Caco-2 (cell line): ENCODE measurements around the gene PIP4P1. TPM values are rescaled to one million over a fixed set of nuclear protein-coding genes. Genes with fewer than 3 reads are reported as not detected.

Experiments used
- BruUV-seq: library from RNA; stranded (reverse); fragments of 400-500 nt; replicated peaks from 2 replicates; lab custom pipeline; 2021; lab: Mats Ljungman, UMichigan
- CTCF ChIA-PET: fragments of 300-600 bp; sonication (Branson Sonifier 250); formaldehyde crosslinking; loops from one replicate; lab custom pipeline; 2022; ENCODE audit warnings: antibody characterized with exemption; lab: Charles Lee
- POLR2A ChIA-PET: fragments of 300-600 bp; sonication (Branson Sonifier 250); formaldehyde crosslinking; loops from one replicate; lab custom pipeline; 2022; ENCODE audit warnings: antibody characterized with exemption; lab: Charles Lee
- DNase-seq, 2 experiments: peaks; one replicate each; pipeline versions ENCODE4 v3.0.0 to v3.0.0-alpha.2; 2020 to 2022
- H3K27me3 ChIP-seq: replicated peaks from 2 replicates; pipeline ENCODE4 v1.6.0; 2011; ENCODE audit warnings: low read length; ENCODE audit not compliant: control insufficient read depth, insufficient read depth
- H3K36me3 ChIP-seq: 2 replicates; pipeline ENCODE4 v1.5.1; 2011; ENCODE audit warnings: low read length; ENCODE audit not compliant: control insufficient read depth, insufficient read depth
- H3K4me1 ChIP-seq: fragments of 250-450 bp; sonication (Bioruptor Pico); 2 replicates; pipeline ENCODE4 v1.5.1; 2020; ENCODE audit warnings: mild to moderate bottlenecking
- H3K4me3 ChIP-seq: 2 replicates; pipeline ENCODE4 v1.5.1; 2011; ENCODE audit warnings: low read depth, mild to moderate bottlenecking, control low read depth, low read length
- H3K9me3 ChIP-seq: fragments of 250-450 bp; sonication (Bioruptor Pico); 2 replicates; pipeline ENCODE4 v1.5.1; 2020; ENCODE audit warnings: mild to moderate bottlenecking, moderate library complexity
- H3K27ac Mint-ChIP-seq: one replicate; pipeline ENCODE4 v1.8.0; 2022; ENCODE audit warnings: mixed read lengths; ENCODE audit not compliant: unreplicated experiment
- H3K27me3 Mint-ChIP-seq: one replicate; pipeline ENCODE4 v1.8.0; 2022; ENCODE audit warnings: mixed read lengths; ENCODE audit not compliant: insufficient read depth, unreplicated experiment
- H3K36me3 Mint-ChIP-seq: one replicate; pipeline ENCODE4 v1.8.0; 2022; ENCODE audit warnings: mild to moderate bottlenecking, mixed read lengths; ENCODE audit not compliant: insufficient read depth, unreplicated experiment
- H3K4me1 Mint-ChIP-seq: one replicate; pipeline ENCODE4 v1.8.0; 2022; ENCODE audit warnings: low read depth, mixed read lengths; ENCODE audit not compliant: unreplicated experiment
- H3K4me3 Mint-ChIP-seq: one replicate; pipeline ENCODE4 v1.8.0; 2022; ENCODE audit warnings: mild to moderate bottlenecking, moderate library complexity, mixed read lengths; ENCODE audit not compliant: unreplicated experiment
- H3K9me3 Mint-ChIP-seq: one replicate; pipeline ENCODE4 v1.8.0; 2022; ENCODE audit warnings: mixed read lengths; ENCODE audit not compliant: unreplicated experiment
- intact Hi-C: fragments of 100-400 bp; cut with micrococcal nuclease; formaldehyde crosslinking; loops from one replicate; pipeline ENCODE4 v1.10.0; 2022; ENCODE audit not compliant: unreplicated experiment
- total RNA-seq: library from RNA; stranded (reverse); gene quantifications from 2 replicates; pipeline ENCODE4 v1.2.3, GENCODE V29; 2022
- TF ChIP-seq, protein P1 (sequence below), 2 experiments: fragments of 200-600 bp in 1 of 2; IDR thresholded peaks; 1 replicate in 1 of 2; 2 replicates in 1 of 2; pipeline versions ENCODE4 v1.5.1 to v1.8.0; 2011 to 2022; ENCODE audit warnings: antibody characterized with exemption in 1 of 2, control low read depth in 1 of 2, inconsistent platforms in 1 of 2, low read depth in 1 of 2, low read length in 1 of 2, mild to moderate bottlenecking in 1 of 2, moderate library complexity in 1 of 2; ENCODE audit not compliant: insufficient read depth in 1 of 2, severe bottlenecking in 1 of 2, unreplicated experiment in 1 of 2

PIP4P1 gene
- total RNA-seq, 1 experiment from 2014 or later = 46.2 TPM

DNA sequence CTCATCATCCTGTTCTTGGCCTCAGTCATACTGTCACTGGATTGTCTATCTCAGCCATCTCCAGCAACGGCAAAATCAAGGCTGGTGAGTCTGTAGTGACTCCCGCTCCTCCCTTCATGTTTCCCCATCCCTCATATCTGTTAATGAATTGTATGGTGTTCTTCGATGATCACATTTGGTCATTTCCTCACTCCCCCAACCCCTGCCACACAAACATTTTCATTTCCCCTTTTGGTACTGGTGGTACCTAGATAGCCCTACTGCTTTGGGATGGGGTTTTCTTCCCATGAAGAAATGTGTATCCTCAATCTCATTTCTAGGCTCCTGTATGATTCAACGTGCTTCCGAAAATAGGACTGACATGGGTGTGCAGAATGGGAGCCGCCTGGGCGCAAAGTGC is 22.6 kb downstream of the PIP4P1 start:
- TF ChIP-seq, protein P1, sequence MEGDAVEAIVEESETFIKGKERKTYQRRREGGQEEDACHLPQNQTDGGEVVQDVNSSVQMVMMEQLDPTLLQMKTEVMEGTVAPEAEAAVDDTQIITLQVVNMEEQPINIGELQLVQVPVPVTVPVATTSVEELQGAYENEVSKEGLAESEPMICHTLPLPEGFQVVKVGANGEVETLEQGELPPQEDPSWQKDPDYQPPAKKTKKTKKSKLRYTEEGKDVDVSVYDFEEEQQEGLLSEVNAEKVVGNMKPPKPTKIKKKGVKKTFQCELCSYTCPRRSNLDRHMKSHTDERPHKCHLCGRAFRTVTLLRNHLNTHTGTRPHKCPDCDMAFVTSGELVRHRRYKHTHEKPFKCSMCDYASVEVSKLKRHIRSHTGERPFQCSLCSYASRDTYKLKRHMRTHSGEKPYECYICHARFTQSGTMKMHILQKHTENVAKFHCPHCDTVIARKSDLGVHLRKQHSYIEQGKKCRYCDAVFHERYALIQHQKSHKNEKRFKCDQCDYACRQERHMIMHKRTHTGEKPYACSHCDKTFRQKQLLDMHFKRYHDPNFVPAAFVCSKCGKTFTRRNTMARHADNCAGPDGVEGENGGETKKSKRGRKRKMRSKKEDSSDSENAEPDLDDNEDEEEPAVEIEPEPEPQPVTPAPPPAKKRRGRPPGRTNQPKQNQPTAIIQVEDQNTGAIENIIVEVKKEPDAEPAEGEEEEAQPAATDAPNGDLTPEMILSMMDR (IDR thresholded peaks at IDR 0.05; ENCODE audit: insufficient read depth in 1 of 2, low read depth in 1 of 2, low read length in 1 of 2, severe bottlenecking in 1 of 2, unreplicated experiment in 1 of 2) = no peak
- no TSS peak for BruUV-seq

DNA sequence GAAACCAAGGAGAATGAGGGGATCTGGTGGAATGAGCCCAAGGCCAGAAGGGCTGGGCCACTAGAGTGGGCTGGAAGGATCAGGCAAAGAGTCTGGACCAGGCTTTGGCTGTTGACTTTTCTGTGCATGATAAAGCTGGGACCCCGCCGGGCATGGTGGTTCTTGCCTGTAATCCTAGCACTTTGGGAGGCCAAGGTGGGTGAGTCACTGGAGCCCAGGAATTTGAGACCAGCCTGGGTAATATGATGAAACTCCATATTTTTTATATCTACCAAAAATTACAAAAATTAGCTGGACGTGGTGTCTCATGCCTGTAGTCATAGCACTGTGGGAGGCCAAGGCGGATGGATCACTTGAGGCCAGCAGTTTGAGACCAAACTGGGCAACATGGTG is 24.9 kb downstream of the PIP4P1 start:
- POLR2A ChIA-PET = no interaction called here
- H3K4me3 ChIP-seq = no peak overlapping the region
- no peaks in the 10 kb centered on the region for H3K36me3 ChIP-seq
- H3K27me3 ChIP-seq = no peaks in the 10 kb centered on the region
- no peaks in the 10 kb centered on the region for H3K27me3 Mint-ChIP-seq
- TF ChIP-seq, protein P1 (IDR thresholded peaks at IDR 0.05; ENCODE audit: insufficient read depth in 1 of 2, low read depth in 1 of 2, low read length in 1 of 2, severe bottlenecking in 1 of 2, unreplicated experiment in 1 of 2) = no peak
- H3K4me1 Mint-ChIP-seq = no peaks in the 10 kb centered on the region
- no peak for DNase-seq
- BruUV-seq = no TSS peak
- CTCF ChIA-PET = no interaction called here
- H3K27ac Mint-ChIP-seq = no peak overlapping the region
- H3K36me3 Mint-ChIP-seq = peaks cover 5% of the 10 kb centered on the region
- H3K9me3 ChIP-seq = no peaks in the 10 kb centered on the region
- no peaks in the 10 kb centered on the region for H3K4me1 ChIP-seq
- H3K9me3 Mint-ChIP-seq = no peaks in the 10 kb centered on the region
- H3K4me3 Mint-ChIP-seq = no peak overlapping the region
- intact Hi-C loops = no loop called here

More for the DNA sequence above, 22.6 kb downstream of the PIP4P1 start:
- Histone ChIP-seq H3K9me3 (no peaks in the 10 kb centered on the region; the same call in 1 of the 2 replicates), H3K27me3 (no peaks in the 10 kb centered on the region), H3K36me3 (no peaks in the 10 kb centered on the region), H3K4me3 (no peak overlapping the region), H3K4me1 (peaks cover 6% of the 10 kb centered on the region)
- Mint-ChIP-seq H3K27ac (no peak overlapping the region), H3K9me3 (no peaks in the 10 kb centered on the region), H3K27me3 (no peaks in the 10 kb centered on the region), H3K4me1 (no peaks in the 10 kb centered on the region), H3K36me3 (peaks cover 11% of the 10 kb centered on the region), H3K4me3 (no peak overlapping the region)
- intact Hi-C loops = no loop called here
- POLR2A ChIA-PET = no interaction called here
- CTCF ChIA-PET = interaction anchor here (1.0 kb wide), 1 partner anchor 23 kb away, joined by 3 read pairs; no protein-coding TSS in a partner anchor
- DNase-seq = no peak

DNA sequence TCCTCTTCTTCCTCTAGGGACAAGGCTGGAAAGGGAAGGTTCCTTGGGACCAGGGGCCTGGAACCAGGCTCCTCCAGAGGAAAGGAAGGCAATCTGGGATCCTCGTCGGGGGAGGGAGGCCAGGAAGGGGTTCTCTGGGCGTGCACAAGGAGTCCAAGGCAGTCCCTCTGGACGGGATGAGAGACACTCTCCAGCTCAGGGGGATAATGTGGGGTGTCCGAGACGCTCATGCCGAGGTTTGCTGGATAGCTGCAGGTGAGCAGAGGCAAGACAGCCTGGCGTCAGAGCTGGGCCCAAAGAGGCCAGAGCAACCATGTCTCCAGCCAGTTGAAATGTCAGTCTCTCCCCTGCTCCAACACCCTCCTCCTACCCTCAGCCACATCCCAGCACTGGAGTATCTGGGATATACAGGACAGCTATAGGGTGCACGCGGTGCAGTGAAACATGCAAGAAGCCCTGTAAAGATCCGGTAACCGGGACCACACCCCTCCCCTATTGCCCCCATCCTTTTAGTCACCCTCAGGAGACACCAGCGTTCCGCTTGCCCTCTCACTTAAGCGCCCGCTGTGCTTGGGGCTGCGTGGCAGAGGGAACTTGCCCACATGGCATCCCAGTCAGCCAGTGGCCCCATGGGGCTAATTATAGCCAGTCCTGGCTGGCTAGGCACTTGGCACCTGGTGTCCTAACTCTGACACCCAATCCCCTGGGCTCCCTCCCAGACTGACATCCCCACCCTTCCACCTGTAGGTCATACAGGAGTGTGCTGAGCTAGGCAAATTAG is 25.5 kb downstream of the PIP4P1 start, which contains the start of gene KLHL33:
TSS of gene KLHL33 (minus strand) at position 585 of the 781 bp plus-strand sequence. CDS start at position 230, 355 bp downstream.
- no peak for DNase-seq
- Mint-ChIP-seq H3K4me1 (no peaks in the 10 kb centered on the region), H3K27me3 (no peaks in the 10 kb centered on the region), H3K36me3 (peaks cover 5% of the 10 kb centered on the region), H3K9me3 (no peaks in the 10 kb centered on the region), H3K4me3 (no peak within 1 kb of the TSS), H3K27ac (no peak within 1 kb of the TSS)
- H3K9me3 ChIP-seq = no peaks in the 10 kb centered on the region
- H3K4me1 ChIP-seq = no peaks in the 10 kb centered on the region
- no peaks in the 10 kb centered on the region for H3K36me3 ChIP-seq
- no peak within 1 kb of the TSS for H3K4me3 ChIP-seq
- BruUV-seq = no TSS peak
- no peaks in the 10 kb centered on the region for H3K27me3 ChIP-seq
- CTCF ChIA-PET = no interaction called here
- intact Hi-C loops = no loop called here
- TF ChIP-seq, protein P1 (IDR thresholded peaks at IDR 0.05; ENCODE audit: insufficient read depth in 1 of 2, low read depth in 1 of 2, low read length in 1 of 2, severe bottlenecking in 1 of 2, unreplicated experiment in 1 of 2) = no peak
- POLR2A ChIA-PET = no interaction called here
